HG03460 (cell line): ENCODE data around the gene B4GALT2.
A peak's percentile ranks its signal among the peaks of the same experiment; 100 is the strongest.

Experiments
- ATAC-seq: cut with Tn5 transposase; IDR thresholded peaks from one replicate; pipeline ENCODE4 v1.9.1; 2021; ENCODE audit not compliant: unreplicated experiment

The B4GALT2 gene

DNA sequence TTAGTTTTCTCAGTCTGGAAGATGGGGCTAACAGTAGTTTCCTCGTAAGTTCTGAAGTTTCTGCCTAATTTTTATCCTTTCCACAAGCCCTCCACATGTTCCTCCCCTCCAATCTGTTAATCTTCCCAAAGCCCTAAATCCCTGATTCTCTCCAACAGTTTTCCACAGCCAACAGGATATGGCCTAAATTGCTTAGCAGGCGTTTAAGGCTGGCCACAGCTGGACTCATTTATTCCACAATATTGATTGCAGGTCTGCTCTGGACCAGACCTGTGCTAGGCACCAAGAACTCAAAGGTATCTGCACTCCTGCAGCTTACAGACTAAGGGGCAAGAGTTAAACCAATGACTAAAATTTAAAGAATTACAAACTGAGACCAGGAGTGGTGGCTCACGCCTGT is 48.3 kb downstream of the B4GALT2 start:
- ATAC-seq = no peak

DNA sequence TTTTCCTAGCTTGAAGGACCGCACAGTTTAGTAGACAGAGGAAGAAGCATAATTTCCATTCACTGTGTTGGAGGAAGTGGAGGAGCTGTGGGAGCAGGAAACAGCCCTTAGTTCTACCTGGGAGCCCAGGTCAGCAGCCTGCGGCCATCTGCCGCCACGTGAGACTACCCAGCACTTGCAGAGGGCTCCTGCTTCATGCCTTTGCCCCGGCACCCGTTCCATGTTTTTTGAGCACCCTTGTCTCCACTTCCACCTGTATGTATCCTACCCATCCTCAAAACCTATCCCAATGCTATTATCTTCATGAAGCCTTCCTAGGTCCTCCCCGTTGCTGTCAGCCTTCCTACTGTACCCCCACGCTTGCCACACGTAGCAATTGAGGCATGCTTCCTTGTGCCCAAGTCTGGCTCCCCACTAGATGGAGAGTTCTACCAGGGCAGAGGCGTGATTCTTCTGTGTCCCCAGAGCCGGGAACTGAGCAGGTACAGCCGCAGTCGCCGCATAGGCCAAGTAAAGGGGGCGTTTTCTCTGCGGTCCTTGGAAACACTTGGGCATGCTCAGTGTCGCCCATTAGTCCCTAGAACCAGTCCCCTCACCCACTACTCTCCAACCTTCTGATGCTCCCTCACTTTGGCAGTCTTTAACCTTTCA is 50.4 kb downstream of the B4GALT2 start:
- ATAC-seq = peak; percentile 32

- peak; percentile 73 for ATAC-seq
These were observed 51.0 kb downstream of the B4GALT2 start for GRCh38 chr1:44029911-44030604.

GRCh38 chr1:44030605-44031251 is 51.7 kb downstream of the B4GALT2 start:
- peak; percentile 21 for ATAC-seq

DNA sequence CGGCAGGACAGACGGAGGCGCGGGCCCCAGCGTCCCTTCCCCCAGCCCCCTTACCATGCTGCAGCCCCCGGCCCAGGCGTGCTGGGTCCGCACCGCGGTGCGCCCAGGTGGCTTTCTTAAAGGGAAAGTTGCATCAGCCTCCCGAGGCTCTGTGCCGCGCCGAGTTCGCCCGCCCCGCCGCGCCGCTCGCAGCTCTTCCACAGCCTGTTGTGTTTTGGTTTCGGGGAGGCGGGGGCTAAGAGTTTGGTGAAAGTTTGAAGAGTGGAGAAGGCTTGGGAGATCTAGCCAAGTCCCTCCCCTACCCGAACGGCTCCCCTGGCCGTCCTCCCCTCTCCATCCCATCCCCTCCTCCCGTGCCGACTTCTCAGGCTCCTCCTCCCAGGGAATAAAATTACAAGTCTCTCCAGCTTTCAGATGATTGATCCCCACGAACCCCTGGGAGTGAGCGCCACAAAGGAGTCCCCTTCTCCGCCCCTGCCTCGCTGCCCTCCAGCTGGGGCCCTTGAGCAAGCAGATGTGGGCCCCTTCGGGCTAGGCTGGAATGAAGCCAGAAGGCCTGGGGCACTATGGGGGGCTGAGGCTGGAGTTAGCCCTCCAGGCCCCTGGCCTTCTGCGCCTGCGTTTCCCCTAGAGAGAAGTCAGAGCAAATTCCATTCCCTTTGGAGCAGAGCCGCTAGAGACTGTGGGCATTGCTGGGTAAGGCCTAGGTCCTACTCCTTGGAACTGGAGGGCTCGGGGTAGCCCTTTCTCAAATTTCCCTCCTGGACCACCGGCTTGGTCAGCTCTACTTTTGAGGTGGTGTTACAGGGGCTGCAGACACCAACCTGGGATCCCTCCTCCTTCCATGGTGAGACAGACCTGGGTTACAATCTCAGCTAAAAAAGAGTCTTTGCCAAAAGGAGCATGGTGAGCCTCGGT is 52.5 kb downstream of the B4GALT2 start, which contains the start of gene SLC6A9:
Gene SLC6A9 (minus strand): TSS at position 211 of the 918 bp plus-strand sequence. CDS start 7,185 bp downstream, outside the sequence.
- ATAC-seq = no peak

DNA sequence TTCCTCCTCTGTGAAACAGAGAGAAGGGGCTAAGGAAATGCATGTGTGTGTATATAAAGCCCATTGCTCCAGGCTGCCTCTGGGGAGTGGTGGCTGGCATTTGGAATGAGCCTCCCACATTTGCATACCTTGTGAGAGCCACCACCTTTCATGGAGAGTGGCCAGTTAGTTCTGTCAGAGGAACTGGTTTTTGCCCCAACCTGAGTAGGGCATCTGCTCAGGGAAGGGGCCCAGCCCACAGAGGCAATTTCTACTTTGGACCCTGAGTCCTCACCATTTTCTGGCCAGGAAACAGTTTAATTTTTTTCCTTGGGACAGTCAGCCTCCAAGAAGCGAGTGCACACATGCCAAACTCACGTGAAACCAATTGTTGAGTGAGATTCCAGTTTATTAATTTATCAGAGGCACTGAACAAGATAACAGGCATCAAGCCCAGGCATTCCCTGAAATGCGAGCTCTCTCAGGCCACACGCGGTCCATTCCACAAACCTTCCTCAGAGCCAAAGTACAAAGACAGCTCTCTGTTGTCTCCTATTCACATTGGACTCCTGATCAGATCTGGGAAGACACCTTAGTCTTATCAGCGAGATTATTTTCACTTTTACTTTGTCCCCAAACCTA is 53.3 kb downstream of the B4GALT2 start:
- no peak for ATAC-seq

DNA sequence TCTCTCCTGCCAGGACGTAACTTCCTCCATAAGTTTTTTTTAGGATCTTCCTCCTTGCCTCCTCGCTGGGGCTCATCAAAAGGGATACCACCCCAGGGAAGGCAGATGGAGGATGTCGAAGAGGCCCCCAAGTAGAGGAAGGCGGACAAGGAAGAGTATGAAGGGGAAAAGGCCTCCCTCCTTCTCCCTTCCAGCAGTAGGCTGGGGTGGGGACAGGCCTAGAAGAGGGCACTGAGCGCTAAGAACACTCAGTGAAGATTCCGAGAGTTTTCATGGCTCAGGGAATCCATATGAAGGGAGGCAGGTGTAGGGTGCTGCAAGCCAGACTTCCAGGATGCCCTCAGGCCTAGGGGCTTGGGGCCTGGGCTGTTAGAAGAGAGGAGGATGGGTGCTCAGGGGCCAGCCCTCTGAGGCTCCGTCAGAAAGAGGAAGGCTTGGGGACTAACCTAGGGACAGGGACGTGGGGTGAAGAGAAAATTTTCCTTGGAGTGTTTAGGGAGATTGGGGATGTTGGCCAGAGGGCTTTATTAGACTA is 54.1 kb downstream of the B4GALT2 start:
- ATAC-seq = no peak

DNA sequence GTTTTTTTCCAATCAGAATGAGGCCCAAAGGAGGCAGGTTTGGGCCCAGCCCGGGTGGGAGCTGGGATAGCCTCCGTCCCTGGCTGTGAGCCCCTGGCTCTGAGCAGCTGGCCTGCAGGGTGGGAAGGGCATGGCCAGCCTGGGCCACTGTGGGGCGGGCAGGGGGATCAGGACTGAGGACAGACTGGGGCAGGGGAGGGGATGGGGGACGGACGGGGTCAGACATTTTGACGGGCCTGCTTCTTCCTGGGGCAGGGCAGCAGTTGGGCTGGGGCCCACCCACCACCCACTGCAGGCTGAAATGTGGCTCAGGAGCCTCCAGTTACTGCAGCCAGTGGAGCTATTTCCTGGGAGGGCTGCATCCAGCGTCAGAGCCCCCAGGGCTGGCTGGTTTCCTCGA is 54.7 kb downstream of the B4GALT2 start:
- ATAC-seq = no peak

GRCh38 chr1:44034423-44034822 is 55.4 kb downstream of the B4GALT2 start:
- ATAC-seq = no peak

DNA sequence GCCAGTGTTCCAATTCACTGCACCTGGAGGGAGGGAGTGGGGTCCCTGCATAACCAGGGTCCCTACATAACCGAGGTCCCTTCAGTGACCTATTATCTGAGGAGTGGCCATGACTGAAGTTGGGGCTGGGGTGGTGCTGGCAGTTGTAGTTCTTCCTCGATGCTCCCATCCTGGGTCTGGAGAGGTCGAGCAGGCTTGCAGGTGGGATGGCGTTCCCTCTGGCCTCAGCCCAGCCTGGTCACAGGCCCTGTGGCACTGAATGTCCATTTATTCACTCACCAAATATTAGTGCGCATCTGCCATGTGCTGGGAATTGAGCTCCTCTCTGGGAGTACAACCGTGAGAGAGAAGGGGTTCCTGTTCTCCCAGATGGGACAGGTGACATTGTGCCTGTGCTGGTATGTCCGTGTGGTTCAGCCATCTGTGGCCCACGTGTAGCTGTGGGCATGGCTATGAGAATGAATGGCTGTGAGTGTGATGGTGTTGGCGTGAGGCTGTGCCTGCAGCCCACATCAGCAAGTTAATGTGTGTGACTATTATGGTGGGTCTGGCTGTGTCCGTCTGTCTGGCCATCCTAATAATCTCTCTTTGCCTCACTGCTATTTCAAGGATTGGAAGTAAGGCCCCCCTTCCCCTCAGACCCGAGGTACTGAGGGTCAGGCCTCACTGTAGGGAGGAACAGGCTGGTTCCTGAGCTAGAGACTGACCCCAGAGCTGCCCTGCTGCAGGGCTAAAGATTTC is 56.1 kb downstream of the B4GALT2 start:
- ATAC-seq = no peak

- ATAC-seq = no peak
These were observed 56.9 kb downstream of the B4GALT2 start for GRCh38 chr1:44035726-44036408.

DNA sequence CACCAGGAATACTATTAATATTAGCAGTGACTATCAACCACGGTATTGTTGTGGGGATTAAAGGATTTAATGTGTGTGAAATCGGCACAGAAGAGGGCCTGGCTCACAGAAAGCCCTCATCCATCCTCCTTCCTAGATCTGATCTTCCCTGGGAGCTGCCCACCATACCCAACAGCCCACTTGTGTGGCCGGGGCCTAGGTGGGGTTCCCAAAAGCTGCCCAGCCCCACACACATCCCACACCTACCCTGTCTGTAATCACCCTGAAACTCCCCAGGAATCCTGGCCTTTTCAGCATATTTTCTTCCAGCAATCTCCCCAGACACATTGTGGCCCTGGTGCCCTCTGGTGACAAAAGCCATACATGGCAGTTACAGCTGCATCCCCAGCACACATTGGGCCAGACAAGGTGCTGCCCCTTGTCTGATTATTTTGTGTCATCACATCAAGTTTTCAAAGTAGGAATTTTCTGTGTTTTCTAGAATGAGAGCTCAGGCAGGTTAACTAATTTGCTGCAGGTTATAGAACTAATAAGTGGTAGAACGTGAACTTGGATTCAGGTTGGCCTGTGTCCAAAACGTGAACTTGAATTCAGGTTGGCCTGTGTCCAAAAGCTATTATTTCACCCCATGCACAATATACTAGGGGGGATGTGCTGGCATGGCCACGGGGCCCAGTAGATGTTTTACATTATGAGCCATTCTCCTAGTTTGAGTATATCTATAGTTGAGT is 57.6 kb downstream of the B4GALT2 start:
- no peak for ATAC-seq

GRCh38 chr1:44037154-44037553 is 58.1 kb downstream of the B4GALT2 start:
- no peak for ATAC-seq

DNA sequence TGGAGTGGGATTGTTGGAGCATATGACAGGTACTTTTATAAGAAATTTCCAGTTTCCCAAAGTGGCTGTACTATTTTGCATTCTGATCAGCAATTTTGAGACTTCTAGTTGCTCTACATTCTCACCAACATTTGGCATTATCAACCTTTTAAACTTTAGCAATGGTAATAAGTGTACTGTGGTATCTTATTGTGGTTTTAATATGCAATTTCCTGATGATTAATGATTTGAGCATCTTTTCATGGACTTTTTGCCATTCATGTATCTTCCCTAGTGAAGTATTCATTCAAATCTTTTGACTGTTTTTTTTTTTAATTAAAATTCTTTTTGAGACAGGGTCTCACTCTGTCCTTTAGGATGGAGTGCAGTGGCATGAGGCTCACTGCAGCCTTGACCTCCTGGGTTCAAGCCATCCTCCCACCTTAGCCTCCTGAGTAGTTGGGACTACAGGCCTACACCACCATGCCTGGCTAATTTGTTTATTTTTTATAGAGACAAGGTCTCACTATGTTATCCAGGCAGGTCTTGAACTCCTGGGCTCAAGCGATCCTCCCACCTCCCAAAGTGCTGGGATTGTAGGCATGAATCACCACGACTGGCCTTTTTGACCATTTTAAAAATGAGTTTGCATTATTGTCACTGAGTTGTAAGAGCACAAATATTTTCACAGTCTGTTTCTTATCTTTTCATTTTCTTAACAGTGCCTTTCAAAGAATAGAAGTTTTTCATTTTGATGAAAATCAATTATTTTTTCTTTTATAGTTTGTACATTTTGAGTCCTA is 60.1 kb downstream of the B4GALT2 start:
- no peak for ATAC-seq

DNA sequence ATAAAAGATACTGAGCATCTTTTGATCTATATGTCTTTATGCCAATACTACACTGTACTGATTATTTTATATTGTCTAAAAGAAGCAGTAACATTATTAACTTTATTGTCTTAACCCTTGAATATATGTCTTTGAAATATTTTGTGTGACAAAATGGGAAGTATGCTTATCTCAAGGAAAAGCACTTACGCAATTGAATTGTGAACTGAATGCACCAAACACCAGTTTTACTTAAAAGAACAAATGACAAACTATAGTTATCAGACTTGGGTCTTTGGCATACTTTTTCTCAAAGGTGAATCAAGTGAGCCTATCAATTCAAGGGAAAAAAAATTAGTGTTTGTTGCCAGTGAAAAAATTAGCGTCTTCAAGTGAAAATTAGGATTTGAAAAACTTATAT is 61.4 kb downstream of the B4GALT2 start:
- no peak for ATAC-seq
